ENCODE measurements around the gene LIMK1. TPM values are rescaled to one million over a fixed set of nuclear protein-coding genes. Genes with fewer than 3 reads are reported as not detected.

Gene LIMK1
- total and polyA plus RNA-seq, 2 donors (not counting 3 experiments of a cell fraction or from before 2014, with no cell fraction given) = 52.9 to 54.5 TPM

GRCh38 chr7:74095135-74095534 lies 11.5 kb downstream of the LIMK1 start:
- FAIRE-seq (no peak), DNase-seq (ENCODE audit: low read depth, low spot score) (no peak)
- peak overlapping the region; percentile 83 for H3K27ac ChIP-seq (ENCODE audit: insufficient read depth, low read depth, low read length)
- no peaks in the 10 kb centered on the region for H3K27me3 ChIP-seq (ENCODE audit: control insufficient read depth in 2 of 2, insufficient read depth in 2 of 2, low read length in 2 of 2)
- ChIA-PET CTCF (interaction anchor here (1.5 kb wide), 1 partner anchor 111 kb away, joined by 6 read pairs; no protein-coding TSS in a partner anchor), POLR2A (interaction anchor here (1.1 kb wide), 1 partner anchor 12 kb away, joined by 6 read pairs; the partner anchor contains the start of gene LIMK1)
- H3K9me3 ChIP-seq (replicated peaks; ENCODE audit: control insufficient read depth, insufficient read depth, low read length) = no peaks in the 10 kb centered on the region
- H3K9me1 ChIP-seq (replicated peaks; ENCODE audit: control insufficient read depth, extremely low read depth, insufficient read depth, low read length) = no peaks in the 10 kb centered on the region
- no peaks in the 10 kb centered on the region for H4K20me1 ChIP-seq (replicated peaks; ENCODE audit: control insufficient read depth, extremely low read depth, insufficient read depth, low read length)
- intact Hi-C loops (cut with micrococcal nuclease) = loop anchor here (2.0 to 10.0 kb wide), 2 partner anchors 80 to 180 kb away; partner anchors contain the start of gene EIF4H
- H2AFZ ChIP-seq (ENCODE audit: low read depth, low read length) = no peak overlapping the region
- dilution Hi-C loops (cut with MboI; ENCODE audit: extremely low pct_ligation_motif_present, low sequenced_read_pairs) = no loop called here
- no peaks in the 10 kb centered on the region for H3K79me2 ChIP-seq (ENCODE audit: control insufficient read depth, insufficient read depth, low read length)
- peak overlapping the region; percentile 54 for H3K9ac ChIP-seq (replicated peaks; ENCODE audit: extremely low read depth, insufficient read depth, low read length)
- H3K4me3 ChIP-seq (replicated peaks in 1 of 3; ENCODE audit: insufficient read depth in 1 of 3, low read depth in 1 of 3, low read length in 3 of 3) = peak overlapping the region in 1 of 3 experiments; percentile 0
- TF ChIP-seq GATA2 (IDR thresholded peaks at IDR 0.05; ENCODE audit: insufficient read depth, insufficient read length, low read depth, low read length) = no peak
- TF ChIP-seq EZH2 (IDR thresholded peaks at IDR 0.05; ENCODE audit: borderline replicate concordance, low read depth, low read length, severe bottlenecking) = no peak
- no peak for TF ChIP-seq FOS (IDR thresholded peaks at IDR 0.05; ENCODE audit: borderline replicate concordance, insufficient read depth, low read length)
- no peak for TF ChIP-seq MYC (IDR thresholded peaks at IDR 0.05; ENCODE audit: low read depth, low read length)
- TF ChIP-seq CTCF (IDR thresholded peaks at IDR 0.05; ENCODE audit: extremely low read depth in 1 of 2, insufficient read depth in 1 of 2, low read depth in 1 of 2, low read length in 2 of 2) = no peak
- no peak for TF ChIP-seq POLR2A (IDR thresholded peaks at IDR 0.05; ENCODE audit: low read depth, low read length)
- no peak for TF ChIP-seq MAX (IDR thresholded peaks at IDR 0.05; ENCODE audit: insufficient read depth, insufficient read length)
- TF ChIP-seq POLR2AphosphoS5 (IDR thresholded peaks at IDR 0.05; ENCODE audit: insufficient read depth, low read depth, low read length) = no peak
- no peak for TF ChIP-seq JUN (IDR thresholded peaks at IDR 0.05; ENCODE audit: borderline replicate concordance, insufficient read depth, insufficient read length, low read depth)
- H3K36me3 ChIP-seq (ENCODE audit: control insufficient read depth in 2 of 2, extremely low read depth in 1 of 2, insufficient read depth in 2 of 2, low read length in 2 of 2) = peaks cover 4 to 10% of the 10 kb centered on the region in 2 experiments
- BruUV-seq (replicated peaks) = no TSS peak
- H3K4me2 ChIP-seq (ENCODE audit: insufficient read depth, low read length) = peak overlapping the region; percentile 12
- H3K4me1 ChIP-seq (ENCODE audit: control insufficient read depth, extremely low read depth, insufficient read depth, low read length) = peaks cover 34% of the 10 kb centered on the region
